HepG2 (cell line): ENCODE results near the gene CNPY1. TPM values are rescaled to one million over a fixed set of nuclear protein-coding genes. Genes with fewer than 3 reads are reported as not detected.

Experiments used
- ATAC-seq: fragments of 200-7000 bp; cut with Tn5 transposase; 3 replicates; pipeline ENCODE4 v1.9.1; 2020; ENCODE audit warnings: mild to moderate bottlenecking, moderate library complexity
- BruUV-seq: library from RNA; stranded (reverse); fragments of 400-500 nt; replicated peaks from 2 replicates; lab custom pipeline; 2021; lab: Mats Ljungman, UMichigan
- CTCF ChIA-PET: fragments of 300-600 bp; formaldehyde crosslinking; extraction: SDS; loops from one replicate; lab custom pipeline; 2021; ENCODE audit warnings: low total read pairs, inconsistent platforms, low intra/inter-chr PET ratio; lab: Yijun Ruan, JAX
- POLR2A ChIA-PET: fragments of 350-600 bp; sonication (Branson Sonifier 250); formaldehyde crosslinking; loops from one replicate; lab custom pipeline; 2020; ENCODE audit warnings: antibody characterized with exemption, inconsistent platforms; lab: Yijun Ruan, JAX
- DNase-seq: peaks from one replicate; pipeline ENCODE4 v3.0.0-alpha.2; 2015; ENCODE audit warnings: low spot score
- FAIRE-seq: peaks from 3 replicates; lab custom pipeline; 2011; peaks lifted over from hg19 to GRCh38; lab: Jason Lieb, UNC
- H2AFZ ChIP-seq: one replicate; pipeline ENCODE4 v1.6.1; 2011; ENCODE audit warnings: low read length, inconsistent platforms
- H3K27ac ChIP-seq: fragments of 300-600 bp; 3 replicates; pipeline ENCODE4 v1.8.0; 2011; ENCODE audit warnings: mixed run types, mild to moderate bottlenecking, mixed read lengths, low read length, inconsistent platforms; ENCODE audit not compliant: insufficient read depth; ENCODE audit errors: extremely low read length
- H3K27me3 ChIP-seq, 2 experiments: fragments of 200-600 bp in 1 of 2; 2 replicates in 1 of 2; 3 replicates in 1 of 2; pipeline versions ENCODE4 v1.6.0 to v1.8.0; 2011; ENCODE audit warnings: low read length in 2 of 2, mild to moderate bottlenecking in 2 of 2, moderate library complexity in 2 of 2, inconsistent platforms in 1 of 2; ENCODE audit not compliant: insufficient read depth in 2 of 2, control insufficient read depth in 1 of 2
- H3K36me3 ChIP-seq, 2 experiments: fragments of 200-600 bp in 1 of 2; replicated peaks in 1 of 2; 2 replicates in 1 of 2; 3 replicates in 1 of 2; pipeline versions ENCODE4 v1.5.1 to v1.8.0; 2011; ENCODE audit warnings: low read length in 2 of 2, inconsistent platforms in 1 of 2; ENCODE audit not compliant: insufficient read depth in 2 of 2, control insufficient read depth in 1 of 2
- H3K4me1 ChIP-seq: 2 replicates; pipeline ENCODE4 v1.5.1; 2012; ENCODE audit warnings: low read length, inconsistent platforms; ENCODE audit not compliant: insufficient read depth
- H3K4me2 ChIP-seq: 2 replicates; pipeline ENCODE4 v1.6.0; 2011; ENCODE audit warnings: low read depth, low read length, inconsistent platforms
- H3K4me3 ChIP-seq, 3 experiments: fragments of 200-600 bp in 1 of 3; sonication (generic), shearing (Covaris generic) in 1 of 3; replicated peaks in 1 of 3; 2 replicates each; pipeline ENCODE4 v1.5.1; 2011 to 2016; ENCODE audit warnings: low read length in 3 of 3, inconsistent platforms in 2 of 3, low read depth in 2 of 3, mild to moderate bottlenecking in 2 of 3, control low read depth in 1 of 3, mixed read lengths in 1 of 3; ENCODE audit not compliant: insufficient read depth in 1 of 3
- H3K79me2 ChIP-seq: one replicate; pipeline ENCODE4 v1.6.1; 2011; ENCODE audit warnings: low read length, inconsistent platforms; ENCODE audit not compliant: insufficient read depth
- H3K9ac ChIP-seq: 2 replicates; pipeline ENCODE4 v1.6.0; 2011; ENCODE audit warnings: mild to moderate bottlenecking, low read depth, low read length, inconsistent platforms; ENCODE audit not compliant: insufficient read depth
- H3K9me3 ChIP-seq: 2 replicates; pipeline ENCODE4 v1.5.1; 2012; ENCODE audit warnings: mild to moderate bottlenecking, low read length
- H4K20me1 ChIP-seq: 2 replicates; pipeline ENCODE4 v1.6.0; 2011; ENCODE audit warnings: inconsistent platforms, mild to moderate bottlenecking, low read length, moderate library complexity; ENCODE audit not compliant: insufficient read depth
- CBX2 ChIP-seq, 2 experiments: fragments of 200-600 bp in 1 of 2; sonication (generic); formaldehyde crosslinking in 1 of 2; IDR thresholded peaks; 2 replicates each; pipeline versions ENCODE4 v1.7.0 to v1.8.1; 2018 to 2022; ENCODE audit warnings: low read depth in 2 of 2, low read length in 1 of 2, mild to moderate bottlenecking in 1 of 2, missing genetic modification reagents in 1 of 2
- PLRG1 ChIP-seq: fragments of 450-650 bp; conservative IDR thresholded peaks from 2 replicates; pipeline ENCODE4 v1.6.1; 2016
- ZNF224 ChIP-seq: sonication (generic); formaldehyde crosslinking; IDR thresholded peaks from 2 replicates; pipeline ENCODE4 v1.5.0; 2020; ENCODE audit warnings: mild to moderate bottlenecking, missing genetic modification reagents
- ZNF550 ChIP-seq: sonication (generic); formaldehyde crosslinking; IDR thresholded peaks from 2 replicates; pipeline ENCODE4 v1.4.0; 2020; ENCODE audit warnings: mild to moderate bottlenecking, missing genetic modification reagents, borderline replicate concordance
- ZNF672 ChIP-seq: sonication (generic); formaldehyde crosslinking; IDR thresholded peaks from 2 replicates; pipeline ENCODE4 v1.8.1; 2022; ENCODE audit warnings: missing genetic modification reagents
- ZNF879 ChIP-seq: sonication (generic); formaldehyde crosslinking; IDR thresholded peaks from 2 replicates; pipeline ENCODE4 v1.8.1; 2023; ENCODE audit warnings: missing genetic modification reagents
- WGBS: methylation state at CpG from one replicate; pipeline ENCODE4 v1.1.6; 2017; ENCODE audit warnings: low lambda C conversion rate; 5-methylcytosine and 5-hydroxymethylcytosine counted together
- in situ Hi-C: cut with HindIII; loops from 2 replicates; pipeline ENCODE4 v1.10.0; 2017; ENCODE audit warnings: low pct_unique_long_range_greater_than_20kb; ENCODE audit not compliant: extremely low pct_ligation_motif_present
- intact Hi-C: fragments of 100-400 bp; cut with micrococcal nuclease; formaldehyde crosslinking; loops from one replicate; pipeline ENCODE4 v1.10.0; 2022; ENCODE audit not compliant: unreplicated experiment
- polyA plus RNA-seq, 8 experiments: library from polyadenylated mRNA; depleted of rRNA in 3 of 8; stranded (reverse) in 7 of 8; unstranded in 1 of 8; fragments of >200 nt; fragmentation: Illumina TruSeq in 4 of 8; extraction: Trizol in 4 of 8; gene quantifications; 2 replicates each; pipeline versions ENCODE4 v1.2.1 to v1.2.3, GENCODE V29; 2011 to 2016; ENCODE audit warnings: low read depth in 4 of 8, missing spikeins in 1 of 8, mixed read lengths in 1 of 8; ENCODE audit not compliant: insufficient read depth in 1 of 8
- total RNA-seq, 5 experiments: library from RNA; depleted of rRNA; stranded (reverse); fragments of >200 nt; fragmentation: Illumina TruSeq; extraction: Trizol; gene quantifications; 2 replicates each; pipeline ENCODE4 v1.2.3, GENCODE V29; 2016; ENCODE audit warnings: low read depth in 1 of 5
- TF ChIP-seq, protein P1 (sequence below): sonication (generic); formaldehyde crosslinking; IDR thresholded peaks from 2 replicates; pipeline ENCODE4 v1.5.0; 2020; ENCODE audit warnings: missing genetic modification reagents

Gene CNPY1
- total and polyA plus RNA-seq, 2 of the 13 experiments (the other 11 are each of a cell fraction or from before 2014, with no cell fraction given), result not detected

DNA sequence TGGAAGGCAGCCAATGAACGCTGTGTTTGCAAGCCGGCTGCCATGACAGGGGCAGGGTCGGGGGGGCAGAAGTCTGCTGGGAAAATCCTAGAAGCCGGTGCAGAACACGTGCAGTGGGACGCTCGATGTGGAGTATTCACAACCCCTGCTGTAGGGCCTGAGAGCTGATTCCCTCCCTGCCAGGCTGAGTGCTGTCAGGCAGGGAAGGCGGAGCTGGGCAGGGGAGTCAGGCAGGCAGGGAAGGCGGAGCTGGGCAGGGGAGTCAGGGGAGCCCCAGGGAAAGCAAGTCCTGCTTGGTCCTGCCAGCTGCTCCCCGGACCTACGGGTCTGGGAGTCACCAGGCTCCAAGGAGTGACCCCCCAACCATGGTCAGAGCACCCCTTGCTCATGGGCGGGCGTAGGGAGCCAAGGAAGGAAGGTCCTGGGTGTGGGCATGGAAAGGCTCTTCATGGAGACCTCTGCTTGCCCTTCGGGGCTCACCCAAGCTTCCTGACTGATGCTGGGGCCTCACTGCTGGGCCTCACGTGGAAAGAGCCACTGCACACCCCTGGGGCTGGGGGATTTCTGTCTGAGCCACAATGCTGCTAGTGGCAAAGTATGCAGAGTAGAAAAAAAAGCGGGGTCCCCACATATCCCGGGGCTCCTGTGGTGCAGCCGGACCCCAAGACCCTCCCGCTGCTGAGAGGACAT is 4.2 kb downstream of the CNPY1 start (continued):
- TF ChIP-seq ZNF879 (no peak), PLRG1 (no peak), ZNF672 (CRISPR knock-in tag) (no peak)

DNA sequence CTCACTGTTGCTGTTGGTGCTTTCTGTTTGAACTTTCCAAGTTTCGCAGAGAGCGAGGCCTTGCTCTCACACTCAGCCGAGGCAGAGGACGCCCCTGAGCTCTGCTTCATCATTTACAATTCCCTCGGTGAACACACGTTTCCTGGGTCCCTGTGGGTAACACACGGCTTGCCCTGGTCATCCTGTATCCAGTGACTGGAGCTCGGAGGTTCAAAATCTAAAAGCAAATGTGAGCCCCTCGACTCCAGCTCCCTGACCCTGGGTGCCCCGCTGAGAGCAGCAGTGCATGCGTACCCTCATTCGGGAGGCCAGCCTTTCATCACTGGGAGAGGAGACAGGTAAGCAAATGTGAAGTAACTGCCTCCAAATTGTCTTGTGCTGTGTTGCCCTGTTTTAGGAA is 5.8 kb downstream of the CNPY1 start:
- no peak overlapping the region for H3K27ac ChIP-seq
- FAIRE-seq (no peak), DNase-seq (no peak), ATAC-seq (no peak)
- POLR2A ChIA-PET, result no interaction called here
- no peak overlapping the region for H3K4me3 ChIP-seq
- no peaks in the 10 kb centered on the region for H3K79me2 ChIP-seq
- H3K27me3 ChIP-seq, result peaks cover 8 to 79% of the 10 kb centered on the region in 2 experiments; a peak in 3 of 5 replicates
- H4K20me1 ChIP-seq, result no peaks in the 10 kb centered on the region
- CTCF ChIA-PET, result no interaction called here
- no peaks in the 10 kb centered on the region for H3K36me3 ChIP-seq
- H3K9me3 ChIP-seq, result no peaks in the 10 kb centered on the region
- no TSS peak for BruUV-seq
- no peak overlapping the region for H2AFZ ChIP-seq
- intact Hi-C loops (no loop called here), in situ Hi-C loops (no loop called here)
- no peaks in the 10 kb centered on the region for H3K4me1 ChIP-seq
- H3K4me2 ChIP-seq, result no peak overlapping the region
- WGBS, result 38% methylated on average over 12 of the region's 12 CpGs
- TF ChIP-seq ZNF550 (CRISPR knock-in tag), result no peak
- TF ChIP-seq ZNF224 (CRISPR knock-in tag), result no peak
- no peak for TF ChIP-seq CBX2 (IDR thresholded peaks at IDR 0.05; ENCODE audit: low read depth, low read length)
- TF ChIP-seq CBX2 (CRISPR knock-in tag; IDR thresholded peaks at IDR 0.05; ENCODE audit: low read depth), result no peak
- TF ChIP-seq, protein P1, sequence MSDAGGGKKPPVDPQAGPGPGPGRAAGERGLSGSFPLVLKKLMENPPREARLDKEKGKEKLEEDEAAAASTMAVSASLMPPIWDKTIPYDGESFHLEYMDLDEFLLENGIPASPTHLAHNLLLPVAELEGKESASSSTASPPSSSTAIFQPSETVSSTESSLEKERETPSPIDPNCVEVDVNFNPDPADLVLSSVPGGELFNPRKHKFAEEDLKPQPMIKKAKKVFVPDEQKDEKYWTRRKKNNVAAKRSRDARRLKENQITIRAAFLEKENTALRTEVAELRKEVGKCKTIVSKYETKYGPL (CRISPR knock-in tag), result no peak
- H3K9ac ChIP-seq, result no peak overlapping the region
